ENCODE results near the gene SAA4.

DNA sequence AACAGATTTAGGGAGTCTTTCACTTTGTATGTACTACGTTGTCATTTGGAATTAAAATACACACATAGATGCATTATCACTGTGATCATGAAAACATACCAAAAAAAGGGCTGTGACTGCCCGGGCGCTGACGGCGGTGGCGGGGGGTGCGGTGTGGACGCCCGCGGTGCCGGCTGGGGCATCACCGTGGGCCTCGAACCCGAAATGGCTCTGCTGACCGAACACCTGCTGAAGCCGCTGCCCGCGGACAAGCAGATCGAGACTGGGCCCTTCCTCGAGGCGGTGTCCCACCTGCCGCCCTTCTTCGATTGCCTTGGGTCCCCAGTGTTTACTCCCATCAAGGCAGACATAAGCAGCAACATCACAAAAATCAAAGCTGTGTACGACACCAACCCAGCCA, 47.8 kb downstream of the SAA4 start:
- TF ChIP-seq, protein P1, sequence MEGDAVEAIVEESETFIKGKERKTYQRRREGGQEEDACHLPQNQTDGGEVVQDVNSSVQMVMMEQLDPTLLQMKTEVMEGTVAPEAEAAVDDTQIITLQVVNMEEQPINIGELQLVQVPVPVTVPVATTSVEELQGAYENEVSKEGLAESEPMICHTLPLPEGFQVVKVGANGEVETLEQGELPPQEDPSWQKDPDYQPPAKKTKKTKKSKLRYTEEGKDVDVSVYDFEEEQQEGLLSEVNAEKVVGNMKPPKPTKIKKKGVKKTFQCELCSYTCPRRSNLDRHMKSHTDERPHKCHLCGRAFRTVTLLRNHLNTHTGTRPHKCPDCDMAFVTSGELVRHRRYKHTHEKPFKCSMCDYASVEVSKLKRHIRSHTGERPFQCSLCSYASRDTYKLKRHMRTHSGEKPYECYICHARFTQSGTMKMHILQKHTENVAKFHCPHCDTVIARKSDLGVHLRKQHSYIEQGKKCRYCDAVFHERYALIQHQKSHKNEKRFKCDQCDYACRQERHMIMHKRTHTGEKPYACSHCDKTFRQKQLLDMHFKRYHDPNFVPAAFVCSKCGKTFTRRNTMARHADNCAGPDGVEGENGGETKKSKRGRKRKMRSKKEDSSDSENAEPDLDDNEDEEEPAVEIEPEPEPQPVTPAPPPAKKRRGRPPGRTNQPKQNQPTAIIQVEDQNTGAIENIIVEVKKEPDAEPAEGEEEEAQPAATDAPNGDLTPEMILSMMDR (IDR thresholded peaks at IDR 0.05), result no peak
- no peak for TF ChIP-seq POLR2A (IDR thresholded peaks at IDR 0.05)
